ENCODE data around the gene ANKRD16. TPM values are rescaled to one million over a fixed set of nuclear protein-coding genes. Genes with fewer than 3 reads are reported as not detected.
"Not testable (repeated sequence)": the region's sequence is repeated elsewhere in the genome, so short reads cannot be mapped to it uniquely, and the experiment has no call there.

ANKRD16 gene
- total RNA-seq, 1 donor from 2014 or later = 4.9 TPM

DNA sequence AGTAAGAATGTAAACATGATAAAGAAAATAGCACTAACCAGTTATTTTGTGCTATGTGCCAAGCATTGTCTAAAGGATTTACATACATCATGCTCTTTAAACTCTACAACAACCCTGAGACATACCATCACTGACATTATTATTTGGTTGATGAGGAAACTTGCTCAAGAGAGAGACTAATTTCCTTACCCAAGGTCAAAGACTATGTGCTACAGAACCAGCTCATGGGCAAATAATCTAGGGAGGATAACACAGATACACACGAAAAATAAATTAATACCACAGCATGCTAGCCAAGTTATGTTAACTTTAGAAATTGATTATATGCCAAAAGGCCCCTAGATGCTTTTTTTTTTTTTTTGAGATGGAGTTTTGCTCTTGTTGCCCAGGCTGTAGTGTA is 2.7 kb downstream of the ANKRD16 start:
- Mint-ChIP-seq H3K9me3 (ENCODE audit: unreplicated experiment) (no peaks in the 10 kb centered on the region), H3K4me3 (ENCODE audit: unreplicated experiment) (no peak overlapping the region), H3K27me3 (ENCODE audit: low read depth, unreplicated experiment) (no peaks in the 10 kb centered on the region), H3K4me1 (ENCODE audit: low read depth, unreplicated experiment) (peaks cover 16% of the 10 kb centered on the region), H3K36me3 (ENCODE audit: low read depth, unreplicated experiment) (peaks cover 13% of the 10 kb centered on the region), H3K27ac (ENCODE audit: unreplicated experiment) (no peak overlapping the region)
- peaks cover 7% of the 10 kb centered on the region for H3K36me3 ChIP-seq (ENCODE audit: insufficient read depth, low read length)
- H4K20me1 ChIP-seq (ENCODE audit: insufficient read depth, low read length) = peaks cover 26% of the 10 kb centered on the region
- H3K27ac ChIP-seq (ENCODE audit: low read depth, low read length) = no peak overlapping the region
- H3K4me2 ChIP-seq (ENCODE audit: low read length) = no peak overlapping the region
- H3K27me3 ChIP-seq (ENCODE audit: insufficient read depth, low read length) = no peaks in the 10 kb centered on the region
- DNase-seq (ENCODE audit: low read depth) (no peak), FAIRE-seq (no peak)
- H3K79me2 ChIP-seq (ENCODE audit: insufficient read depth, low read length) = peaks cover 32% of the 10 kb centered on the region
- no peak overlapping the region for H3K9ac ChIP-seq (ENCODE audit: low read length)
- H3K4me3 ChIP-seq (ENCODE audit: insufficient read depth, low read depth, low read length) = no peak overlapping the region
- TF ChIP-seq, protein P1, sequence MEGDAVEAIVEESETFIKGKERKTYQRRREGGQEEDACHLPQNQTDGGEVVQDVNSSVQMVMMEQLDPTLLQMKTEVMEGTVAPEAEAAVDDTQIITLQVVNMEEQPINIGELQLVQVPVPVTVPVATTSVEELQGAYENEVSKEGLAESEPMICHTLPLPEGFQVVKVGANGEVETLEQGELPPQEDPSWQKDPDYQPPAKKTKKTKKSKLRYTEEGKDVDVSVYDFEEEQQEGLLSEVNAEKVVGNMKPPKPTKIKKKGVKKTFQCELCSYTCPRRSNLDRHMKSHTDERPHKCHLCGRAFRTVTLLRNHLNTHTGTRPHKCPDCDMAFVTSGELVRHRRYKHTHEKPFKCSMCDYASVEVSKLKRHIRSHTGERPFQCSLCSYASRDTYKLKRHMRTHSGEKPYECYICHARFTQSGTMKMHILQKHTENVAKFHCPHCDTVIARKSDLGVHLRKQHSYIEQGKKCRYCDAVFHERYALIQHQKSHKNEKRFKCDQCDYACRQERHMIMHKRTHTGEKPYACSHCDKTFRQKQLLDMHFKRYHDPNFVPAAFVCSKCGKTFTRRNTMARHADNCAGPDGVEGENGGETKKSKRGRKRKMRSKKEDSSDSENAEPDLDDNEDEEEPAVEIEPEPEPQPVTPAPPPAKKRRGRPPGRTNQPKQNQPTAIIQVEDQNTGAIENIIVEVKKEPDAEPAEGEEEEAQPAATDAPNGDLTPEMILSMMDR (IDR thresholded peaks at IDR 0.05; ENCODE audit: insufficient read depth, low read depth, low read length) = no peak
- TF ChIP-seq EZH2 (IDR thresholded peaks at IDR 0.05; ENCODE audit: insufficient read depth, low read length) = no peak
- H2AFZ ChIP-seq (ENCODE audit: low read depth, low read length) = no peak overlapping the region
- H3K9me3 ChIP-seq (ENCODE audit: insufficient read depth, low read depth, low read length) = no peaks in the 10 kb centered on the region
- peaks cover 22% of the 10 kb centered on the region for H3K4me1 ChIP-seq (ENCODE audit: insufficient read depth, low read length)

DNA sequence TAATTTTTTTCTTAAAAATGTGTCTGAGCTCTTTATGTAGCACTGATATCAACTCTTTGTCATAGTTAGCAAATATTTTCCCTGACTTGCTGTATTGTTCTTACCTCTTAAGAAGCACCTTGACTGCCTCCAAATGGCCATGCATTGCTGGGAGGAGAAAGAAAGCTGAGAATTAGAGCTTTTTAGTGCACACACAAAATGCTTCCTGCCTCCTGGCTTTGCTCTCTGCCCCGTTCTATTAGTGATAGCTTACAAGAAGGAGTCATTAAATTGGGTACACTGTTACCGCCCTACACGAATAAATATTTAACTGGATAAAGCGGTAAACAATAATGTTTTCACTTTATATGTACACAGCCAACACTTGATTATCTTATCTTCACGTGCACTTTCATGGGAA is 4.1 kb downstream of the ANKRD16 start:
- Mint-ChIP-seq H3K4me3 (ENCODE audit: unreplicated experiment) (no peak overlapping the region), H3K27me3 (ENCODE audit: low read depth, unreplicated experiment) (no peaks in the 10 kb centered on the region), H3K9me3 (ENCODE audit: unreplicated experiment) (no peaks in the 10 kb centered on the region), H3K36me3 (ENCODE audit: low read depth, unreplicated experiment) (peaks cover 13% of the 10 kb centered on the region), H3K4me1 (ENCODE audit: low read depth, unreplicated experiment) (peaks cover 8% of the 10 kb centered on the region), H3K27ac (ENCODE audit: unreplicated experiment) (no peak overlapping the region)
- no peak overlapping the region for H3K4me3 ChIP-seq (ENCODE audit: insufficient read depth, low read depth, low read length)
- H3K9ac ChIP-seq (ENCODE audit: low read length) = no peak overlapping the region
- H4K20me1 ChIP-seq (ENCODE audit: insufficient read depth, low read length) = peaks cover 13% of the 10 kb centered on the region
- no peak for FAIRE-seq
- H3K4me1 ChIP-seq (ENCODE audit: insufficient read depth, low read length) = peaks cover 12% of the 10 kb centered on the region
- H3K36me3 ChIP-seq (ENCODE audit: insufficient read depth, low read length) = peaks cover 10% of the 10 kb centered on the region
- H3K9me3 ChIP-seq (ENCODE audit: insufficient read depth, low read depth, low read length) = no peaks in the 10 kb centered on the region
- no peak overlapping the region for H3K27ac ChIP-seq (ENCODE audit: low read depth, low read length)
- no peak overlapping the region for H2AFZ ChIP-seq (ENCODE audit: low read depth, low read length)
- H3K79me2 ChIP-seq (ENCODE audit: insufficient read depth, low read length) = peaks cover 18% of the 10 kb centered on the region
- DNase-seq (ENCODE audit: low read depth) = no peak
- no peak overlapping the region for H3K4me2 ChIP-seq (ENCODE audit: low read length)
- H3K27me3 ChIP-seq (ENCODE audit: insufficient read depth, low read length) = no peaks in the 10 kb centered on the region
- TF ChIP-seq, protein P1 (IDR thresholded peaks at IDR 0.05; ENCODE audit: insufficient read depth, low read depth, low read length) = no peak
- TF ChIP-seq EZH2 (IDR thresholded peaks at IDR 0.05; ENCODE audit: insufficient read depth, low read length) = no peak

DNA sequence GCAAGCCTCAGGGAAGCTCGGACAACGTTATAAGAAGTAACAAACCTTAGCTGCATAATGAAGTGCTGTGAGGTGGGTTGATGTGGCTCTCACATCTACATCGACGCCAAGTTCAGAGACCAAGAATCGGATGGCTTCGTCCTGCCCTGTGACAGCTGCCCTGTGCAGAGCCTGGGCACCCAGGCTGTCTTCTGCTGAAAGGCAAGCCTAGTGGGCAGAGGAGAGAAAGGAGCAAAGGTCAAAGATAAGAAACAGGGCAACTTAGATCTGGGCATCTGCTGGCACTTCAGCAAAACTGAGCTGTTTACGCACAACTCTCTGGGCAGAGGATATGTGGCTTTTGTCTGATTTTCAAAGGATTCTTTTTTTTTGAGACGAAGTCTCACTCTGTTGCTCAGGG is 6.7 kb downstream of the ANKRD16 start:
- no peak overlapping the region for H3K4me3 ChIP-seq (ENCODE audit: insufficient read depth, low read depth, low read length)
- no peak overlapping the region for H3K4me2 ChIP-seq (ENCODE audit: low read length)
- H3K27ac ChIP-seq (ENCODE audit: low read depth, low read length) = no peak overlapping the region
- no peak overlapping the region for H3K9ac ChIP-seq (ENCODE audit: low read length)
- H3K27me3 ChIP-seq (ENCODE audit: insufficient read depth, low read length) = no peaks in the 10 kb centered on the region
- Mint-ChIP-seq H3K27ac (ENCODE audit: unreplicated experiment) (no peak overlapping the region), H3K4me1 (ENCODE audit: low read depth, unreplicated experiment) (peaks cover 2% of the 10 kb centered on the region), H3K27me3 (ENCODE audit: low read depth, unreplicated experiment) (no peaks in the 10 kb centered on the region), H3K4me3 (ENCODE audit: unreplicated experiment) (no peak overlapping the region), H3K36me3 (ENCODE audit: low read depth, unreplicated experiment) (peaks cover 19% of the 10 kb centered on the region), H3K9me3 (ENCODE audit: unreplicated experiment) (no peaks in the 10 kb centered on the region)
- no peak for DNase-seq (ENCODE audit: low read depth)
- H3K79me2 ChIP-seq (ENCODE audit: insufficient read depth, low read length) = peaks cover 4% of the 10 kb centered on the region
- peaks cover 1% of the 10 kb centered on the region for H3K4me1 ChIP-seq (ENCODE audit: insufficient read depth, low read length)
- no peaks in the 10 kb centered on the region for H3K9me3 ChIP-seq (ENCODE audit: insufficient read depth, low read depth, low read length)
- FAIRE-seq = no peak
- H3K36me3 ChIP-seq (ENCODE audit: insufficient read depth, low read length) = peaks cover 11% of the 10 kb centered on the region
- no peak overlapping the region for H2AFZ ChIP-seq (ENCODE audit: low read depth, low read length)
- H4K20me1 ChIP-seq (ENCODE audit: insufficient read depth, low read length) = peaks cover 3% of the 10 kb centered on the region
- TF ChIP-seq EZH2 (IDR thresholded peaks at IDR 0.05; ENCODE audit: insufficient read depth, low read length) = no peak
- TF ChIP-seq, protein P1 (IDR thresholded peaks at IDR 0.05; ENCODE audit: insufficient read depth, low read depth, low read length) = no peak

DNA sequence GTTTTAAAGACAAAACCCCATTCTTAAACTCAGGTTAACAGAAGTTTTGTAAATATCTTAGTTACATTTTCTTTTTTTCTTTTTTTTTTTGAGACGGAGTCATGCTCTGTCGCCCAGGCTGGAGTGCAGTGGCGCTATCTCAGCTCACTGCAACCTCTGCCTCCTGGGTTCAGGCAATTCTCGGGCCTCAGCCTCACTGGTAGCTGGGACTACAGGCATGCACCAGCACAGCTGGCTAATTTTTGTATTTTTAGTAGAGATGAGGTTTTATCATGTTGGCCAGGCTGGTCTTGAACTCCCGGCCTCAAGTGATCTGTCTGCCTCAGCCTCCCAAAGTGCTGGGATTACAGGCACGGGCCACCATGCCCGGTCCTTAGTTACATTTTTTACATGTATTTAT is 12.7 kb downstream of the ANKRD16 start:
- not testable (repeated sequence) for H3K9me3 Mint-ChIP-seq (ENCODE audit: unreplicated experiment); H3K27me3 Mint-ChIP-seq (ENCODE audit: low read depth, unreplicated experiment); H3K36me3 Mint-ChIP-seq (ENCODE audit: low read depth, unreplicated experiment); H4K20me1 ChIP-seq (ENCODE audit: insufficient read depth, low read length); H3K4me3 ChIP-seq (ENCODE audit: insufficient read depth, low read depth, low read length); H3K27me3 ChIP-seq (ENCODE audit: insufficient read depth, low read length); H3K27ac Mint-ChIP-seq (ENCODE audit: unreplicated experiment); H3K79me2 ChIP-seq (ENCODE audit: insufficient read depth, low read length); H3K4me2 ChIP-seq (ENCODE audit: low read length); H3K4me1 ChIP-seq (ENCODE audit: insufficient read depth, low read length); H3K4me3 Mint-ChIP-seq (ENCODE audit: unreplicated experiment); H2AFZ ChIP-seq (ENCODE audit: low read depth, low read length); H3K4me1 Mint-ChIP-seq (ENCODE audit: low read depth, unreplicated experiment); DNase-seq (ENCODE audit: low read depth); H3K27ac ChIP-seq (ENCODE audit: low read depth, low read length); H3K9ac ChIP-seq (ENCODE audit: low read length); H3K9me3 ChIP-seq (ENCODE audit: insufficient read depth, low read depth, low read length); FAIRE-seq; H3K36me3 ChIP-seq (ENCODE audit: insufficient read depth, low read length)

Data from astrocyte (in vitro differentiated cells and primary cell).